ENCODE results near the gene CHTF18.

CHTF18 gene

DNA sequence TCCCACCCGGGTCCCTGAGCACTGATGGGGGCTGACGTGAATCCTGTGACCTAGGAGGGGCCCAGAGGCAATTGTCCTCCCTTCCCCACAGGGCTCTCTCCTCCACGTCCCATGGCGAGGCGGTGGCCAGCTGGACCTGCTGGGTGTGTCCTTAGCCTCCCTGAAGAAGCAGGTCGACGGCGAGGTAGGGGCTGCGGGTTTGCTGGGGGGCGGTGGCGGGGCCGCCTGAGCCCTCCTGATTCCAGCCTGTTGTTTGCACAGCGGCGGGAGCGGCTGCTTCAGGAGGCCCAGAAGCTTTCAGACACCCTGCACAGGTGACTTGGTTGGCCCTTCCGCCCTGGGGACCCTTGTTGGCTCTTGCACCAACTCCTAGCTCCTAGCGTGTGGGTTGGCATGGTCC lies 1.7 kb downstream of the CHTF18 start:
- Histone ChIP-seq H3K9ac (ENCODE audit: low read depth, low read length, poor library complexity, severe bottlenecking) (peak overlapping the region; percentile 85), H3K4me3 (ENCODE audit: low read length, poor library complexity, severe bottlenecking) (no peak overlapping the region), H4K20me1 (ENCODE audit: insufficient read depth, low read length, poor library complexity, severe bottlenecking) (no peaks in the 10 kb centered on the region), H3K9me2 (replicated peaks; ENCODE audit: low read depth, low read length) (no peaks in the 10 kb centered on the region), H3K36me3 (ENCODE audit: insufficient read depth, low read length) (no peaks in the 10 kb centered on the region), H3K27me3 (ENCODE audit: insufficient read depth, low read length, poor library complexity, severe bottlenecking) (no peaks in the 10 kb centered on the region), H3K4me2 (ENCODE audit: low read depth, low read length, poor library complexity, severe bottlenecking) (peak overlapping the region; percentile 67), H3K4me1 (ENCODE audit: insufficient read depth, low read length, poor library complexity, severe bottlenecking) (no peaks in the 10 kb centered on the region), H3K79me2 (ENCODE audit: insufficient read depth, low read length) (peaks cover 30% of the 10 kb centered on the region; the same call in 1 of the 2 replicates), H2AFZ (ENCODE audit: low read length) (no peak overlapping the region), H3F3A (ENCODE audit: low read depth) (no peaks in the 10 kb centered on the region), H3K9me3 (ENCODE audit: insufficient read depth, low read depth, low read length) (no peaks in the 10 kb centered on the region)
- TF ChIP-seq, protein P1, sequence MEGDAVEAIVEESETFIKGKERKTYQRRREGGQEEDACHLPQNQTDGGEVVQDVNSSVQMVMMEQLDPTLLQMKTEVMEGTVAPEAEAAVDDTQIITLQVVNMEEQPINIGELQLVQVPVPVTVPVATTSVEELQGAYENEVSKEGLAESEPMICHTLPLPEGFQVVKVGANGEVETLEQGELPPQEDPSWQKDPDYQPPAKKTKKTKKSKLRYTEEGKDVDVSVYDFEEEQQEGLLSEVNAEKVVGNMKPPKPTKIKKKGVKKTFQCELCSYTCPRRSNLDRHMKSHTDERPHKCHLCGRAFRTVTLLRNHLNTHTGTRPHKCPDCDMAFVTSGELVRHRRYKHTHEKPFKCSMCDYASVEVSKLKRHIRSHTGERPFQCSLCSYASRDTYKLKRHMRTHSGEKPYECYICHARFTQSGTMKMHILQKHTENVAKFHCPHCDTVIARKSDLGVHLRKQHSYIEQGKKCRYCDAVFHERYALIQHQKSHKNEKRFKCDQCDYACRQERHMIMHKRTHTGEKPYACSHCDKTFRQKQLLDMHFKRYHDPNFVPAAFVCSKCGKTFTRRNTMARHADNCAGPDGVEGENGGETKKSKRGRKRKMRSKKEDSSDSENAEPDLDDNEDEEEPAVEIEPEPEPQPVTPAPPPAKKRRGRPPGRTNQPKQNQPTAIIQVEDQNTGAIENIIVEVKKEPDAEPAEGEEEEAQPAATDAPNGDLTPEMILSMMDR (conservative IDR thresholded peaks at IDR 0.05; ENCODE audit: low read length): no peak
- TF ChIP-seq EZH2phosphoT487 (IDR thresholded peaks at IDR 0.05; ENCODE audit: borderline replicate concordance): no peak

DNA sequence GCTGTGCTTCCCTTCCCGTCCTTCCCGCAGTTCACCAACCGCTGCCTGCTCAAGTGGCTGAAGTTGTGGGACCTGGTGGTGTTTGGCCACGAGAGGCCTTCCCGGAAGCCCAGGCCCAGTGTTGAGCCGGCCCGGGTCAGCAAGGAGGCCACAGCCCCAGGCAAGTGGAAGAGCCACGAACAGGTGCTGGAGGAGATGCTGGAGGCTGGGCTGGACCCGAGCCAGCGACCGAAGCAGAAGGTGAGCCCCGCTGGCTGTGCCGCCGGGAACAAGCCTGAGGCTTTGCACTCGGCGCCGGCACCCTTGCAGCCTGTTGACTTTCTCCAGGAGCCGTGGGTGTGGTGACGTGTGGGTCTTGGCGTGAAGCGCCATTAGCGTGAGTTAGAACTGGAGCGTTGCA lies 2.7 kb downstream of the CHTF18 start:
- no peaks in the 10 kb centered on the region for H3F3A ChIP-seq (ENCODE audit: low read depth)
- no peak overlapping the region for H2AFZ ChIP-seq (ENCODE audit: low read length)
- no peaks in the 10 kb centered on the region for H3K9me2 ChIP-seq (replicated peaks; ENCODE audit: low read depth, low read length)
- H4K20me1 ChIP-seq (ENCODE audit: insufficient read depth, low read length, poor library complexity, severe bottlenecking): no peaks in the 10 kb centered on the region
- H3K4me3 ChIP-seq (ENCODE audit: low read length, poor library complexity, severe bottlenecking): no peak overlapping the region
- no peaks in the 10 kb centered on the region for H3K9me3 ChIP-seq (ENCODE audit: insufficient read depth, low read depth, low read length)
- no peak for TF ChIP-seq EZH2phosphoT487 (IDR thresholded peaks at IDR 0.05; ENCODE audit: borderline replicate concordance)
- TF ChIP-seq, protein P1 (conservative IDR thresholded peaks at IDR 0.05; ENCODE audit: low read length): no peak
- no peaks in the 10 kb centered on the region for H3K36me3 ChIP-seq (ENCODE audit: insufficient read depth, low read length)
- H3K79me2 ChIP-seq (ENCODE audit: insufficient read depth, low read length): peaks cover 30% of the 10 kb centered on the region; the same call in 1 of the 2 replicates
- no peaks in the 10 kb centered on the region for H3K4me1 ChIP-seq (ENCODE audit: insufficient read depth, low read length, poor library complexity, severe bottlenecking)
- H3K27me3 ChIP-seq (ENCODE audit: insufficient read depth, low read length, poor library complexity, severe bottlenecking): no peaks in the 10 kb centered on the region
- H3K4me2 ChIP-seq (ENCODE audit: low read depth, low read length, poor library complexity, severe bottlenecking): no peak overlapping the region
- H3K9ac ChIP-seq (ENCODE audit: low read depth, low read length, poor library complexity, severe bottlenecking): no peak overlapping the region

DNA sequence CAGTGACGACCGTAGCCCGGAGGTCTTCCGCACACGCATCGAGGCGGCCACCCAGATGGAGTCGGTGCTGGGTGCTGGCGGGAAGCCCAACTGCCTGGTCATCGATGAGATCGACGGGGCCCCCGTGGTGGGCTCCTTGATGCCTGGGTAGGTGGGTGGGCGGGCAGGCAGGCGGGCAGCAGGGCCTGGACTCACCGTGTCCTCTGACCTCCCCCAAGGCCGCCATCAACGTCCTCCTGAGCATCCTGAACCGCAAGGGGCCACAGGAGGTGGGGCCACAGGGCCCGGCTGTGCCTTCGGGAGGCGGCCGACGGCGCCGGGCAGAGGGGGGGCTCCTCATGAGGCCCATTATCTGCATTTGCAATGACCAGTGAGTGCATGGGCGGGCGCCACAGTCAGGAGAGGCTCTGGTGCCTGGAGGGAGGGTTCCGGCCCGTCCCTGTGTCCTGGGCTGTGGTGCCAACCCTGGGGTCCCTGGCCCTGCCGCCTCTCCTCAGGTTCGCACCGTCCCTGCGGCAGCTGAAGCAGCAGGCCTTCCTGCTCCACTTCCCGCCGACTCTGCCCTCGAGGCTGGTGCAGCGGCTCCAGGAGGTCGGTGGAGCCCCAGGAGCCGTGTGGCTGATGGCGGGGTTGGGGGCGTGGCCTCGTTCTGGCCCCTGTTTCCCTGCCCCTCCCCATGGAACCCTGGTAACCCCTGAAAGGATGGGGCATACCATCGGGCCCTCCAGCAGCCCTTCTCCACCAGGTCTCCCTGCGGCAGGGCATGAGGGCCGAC lies 4.0 kb downstream of the CHTF18 start:
- Histone ChIP-seq H3K9me2 (replicated peaks; ENCODE audit: low read depth, low read length) (no peaks in the 10 kb centered on the region), H3F3A (ENCODE audit: low read depth) (no peaks in the 10 kb centered on the region), H3K27me3 (ENCODE audit: insufficient read depth, low read length, poor library complexity, severe bottlenecking) (no peaks in the 10 kb centered on the region), H3K79me2 (ENCODE audit: insufficient read depth, low read length) (peaks cover 19% of the 10 kb centered on the region; the same call in 1 of the 2 replicates), H2AFZ (ENCODE audit: low read length) (no peak overlapping the region), H3K9ac (ENCODE audit: low read depth, low read length, poor library complexity, severe bottlenecking) (no peak overlapping the region), H3K4me1 (ENCODE audit: insufficient read depth, low read length, poor library complexity, severe bottlenecking) (no peaks in the 10 kb centered on the region), H3K36me3 (ENCODE audit: insufficient read depth, low read length) (no peaks in the 10 kb centered on the region), H4K20me1 (ENCODE audit: insufficient read depth, low read length, poor library complexity, severe bottlenecking) (no peaks in the 10 kb centered on the region), H3K4me2 (ENCODE audit: low read depth, low read length, poor library complexity, severe bottlenecking) (no peak overlapping the region), H3K9me3 (ENCODE audit: insufficient read depth, low read depth, low read length) (no peaks in the 10 kb centered on the region), H3K4me3 (ENCODE audit: low read length, poor library complexity, severe bottlenecking) (no peak overlapping the region)
- TF ChIP-seq, protein P1 (conservative IDR thresholded peaks at IDR 0.05; ENCODE audit: low read length): no peak
- no peak for TF ChIP-seq EZH2phosphoT487 (IDR thresholded peaks at IDR 0.05; ENCODE audit: borderline replicate concordance)

Data from Loucy (cell line).